Lower leg skin (tissue), 3 donors: Measurements from ENCODE around the gene EXOSC6.

Source experiments
- POLR2A ChIP-seq, 2 donors: fragments of 450-650 bp; IDR thresholded peaks; one replicate each; pipeline ENCODE4 v1.6.1; 2016 to 2017; ENCODE audit warnings: antibody characterized with exemption in 2 of 2, mild to moderate bottlenecking in 1 of 2, moderate library complexity in 1 of 2
- TF ChIP-seq, protein P1 (sequence below), 3 donors: fragments of 450-650 bp; IDR thresholded peaks; one replicate each; pipeline ENCODE4 v1.5.1; 2016; ENCODE audit warnings: antibody characterized with exemption in 3 of 3, mild to moderate bottlenecking in 3 of 3, moderate library complexity in 2 of 3

DNA sequence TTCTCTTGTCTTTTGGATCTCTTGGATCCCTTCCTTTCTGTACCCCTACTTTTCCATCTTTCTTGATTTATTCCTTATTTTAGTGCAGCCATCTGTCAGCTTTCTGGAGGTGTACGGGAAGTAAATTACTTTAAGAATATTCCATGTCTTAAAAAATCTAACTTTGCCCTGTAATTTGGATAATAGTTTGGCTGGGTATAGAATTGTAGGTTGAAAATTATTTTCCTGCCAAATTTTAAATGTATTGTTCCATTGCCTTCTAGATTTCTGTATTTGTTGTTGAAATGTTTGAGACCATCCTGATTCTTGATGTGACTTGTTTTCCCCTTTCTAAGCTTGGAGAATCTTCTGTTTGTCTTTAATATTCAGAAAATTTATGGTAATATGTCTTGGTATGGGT is 49.4 kb upstream of the EXOSC6 start:
- TF ChIP-seq, protein P1, sequence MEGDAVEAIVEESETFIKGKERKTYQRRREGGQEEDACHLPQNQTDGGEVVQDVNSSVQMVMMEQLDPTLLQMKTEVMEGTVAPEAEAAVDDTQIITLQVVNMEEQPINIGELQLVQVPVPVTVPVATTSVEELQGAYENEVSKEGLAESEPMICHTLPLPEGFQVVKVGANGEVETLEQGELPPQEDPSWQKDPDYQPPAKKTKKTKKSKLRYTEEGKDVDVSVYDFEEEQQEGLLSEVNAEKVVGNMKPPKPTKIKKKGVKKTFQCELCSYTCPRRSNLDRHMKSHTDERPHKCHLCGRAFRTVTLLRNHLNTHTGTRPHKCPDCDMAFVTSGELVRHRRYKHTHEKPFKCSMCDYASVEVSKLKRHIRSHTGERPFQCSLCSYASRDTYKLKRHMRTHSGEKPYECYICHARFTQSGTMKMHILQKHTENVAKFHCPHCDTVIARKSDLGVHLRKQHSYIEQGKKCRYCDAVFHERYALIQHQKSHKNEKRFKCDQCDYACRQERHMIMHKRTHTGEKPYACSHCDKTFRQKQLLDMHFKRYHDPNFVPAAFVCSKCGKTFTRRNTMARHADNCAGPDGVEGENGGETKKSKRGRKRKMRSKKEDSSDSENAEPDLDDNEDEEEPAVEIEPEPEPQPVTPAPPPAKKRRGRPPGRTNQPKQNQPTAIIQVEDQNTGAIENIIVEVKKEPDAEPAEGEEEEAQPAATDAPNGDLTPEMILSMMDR (IDR thresholded peaks at IDR 0.05) = no peak
- no peak for TF ChIP-seq POLR2A (IDR thresholded peaks at IDR 0.05)
